HepG2 (cell line): Measurements from ENCODE around the gene CDHR3. TPM values are rescaled to one million over a fixed set of nuclear protein-coding genes. Genes with fewer than 3 reads are reported as not detected.

ENCODE experiments used
- ATAD3A ChIP-seq: sonication (generic); formaldehyde crosslinking; IDR thresholded peaks from 2 replicates; pipeline ENCODE4 v1.4.0; 2020; ENCODE audit warnings: missing genetic modification reagents
- CAMTA2 ChIP-seq: sonication (generic); formaldehyde crosslinking; IDR thresholded peaks from 2 replicates; pipeline ENCODE4 v1.4.0; 2020; ENCODE audit warnings: mild to moderate bottlenecking, missing genetic modification reagents, borderline replicate concordance
- CBFB ChIP-seq: sonication (generic); formaldehyde crosslinking; IDR thresholded peaks from 2 replicates; pipeline ENCODE4 v1.4.0; 2020; ENCODE audit warnings: missing genetic modification reagents
- CTCF ChIP-seq: sonication (generic); formaldehyde crosslinking; IDR thresholded peaks from 2 replicates; pipeline ENCODE4 v1.5.0; 2020; ENCODE audit warnings: mild to moderate bottlenecking, missing genetic modification reagents, moderate library complexity
- ERF ChIP-seq: IDR thresholded peaks from 2 replicates; pipeline ENCODE4 v1.6.1; 2018; ENCODE audit warnings: missing biosample characterization, missing genetic modification reagents
- HDAC2 ChIP-seq: sonication (generic); formaldehyde crosslinking; IDR thresholded peaks from 2 replicates; pipeline ENCODE4 v1.4.0; 2020; ENCODE audit warnings: missing genetic modification reagents
- KDM6A ChIP-seq: IDR thresholded peaks from 2 replicates; pipeline ENCODE4 v1.6.1; 2016; ENCODE audit warnings: low read depth
- LBX2 ChIP-seq: sonication (generic); formaldehyde crosslinking; IDR thresholded peaks from 2 replicates; pipeline ENCODE4 v1.5.0; 2020; ENCODE audit warnings: missing genetic modification reagents, mild to moderate bottlenecking, borderline replicate concordance
- MAX ChIP-seq: IDR thresholded peaks from 2 replicates; pipeline ENCODE4 v1.6.1; 2012; ENCODE audit warnings: inconsistent platforms
- MYC ChIP-seq: sonication (generic); formaldehyde crosslinking; IDR thresholded peaks from 2 replicates; pipeline ENCODE4 v1.9.0; 2021; ENCODE audit warnings: missing genetic modification reagents, borderline replicate concordance
- PATZ1 ChIP-seq: sonication (generic); formaldehyde crosslinking; IDR thresholded peaks from 2 replicates; pipeline ENCODE4 v1.4.0; 2020; ENCODE audit warnings: missing genetic modification reagents
- RAD21 ChIP-seq: fragments of 450-650 bp; formaldehyde crosslinking; IDR thresholded peaks from 2 replicates; pipeline ENCODE4 v1.5.0; 2020; ENCODE audit warnings: mild to moderate bottlenecking
- REPIN1 ChIP-seq: sonication (generic); formaldehyde crosslinking; IDR thresholded peaks from 2 replicates; pipeline ENCODE4 v1.8.0; 2022; ENCODE audit warnings: missing genetic modification reagents, low read depth, mild to moderate bottlenecking, borderline replicate concordance
- SALL1 ChIP-seq: sonication (generic); formaldehyde crosslinking; IDR thresholded peaks from 2 replicates; pipeline ENCODE4 v1.8.0; 2022; ENCODE audit warnings: mild to moderate bottlenecking, missing genetic modification reagents
- STAG1 ChIP-seq: sonication (generic); formaldehyde crosslinking; IDR thresholded peaks from 2 replicates; pipeline ENCODE4 v1.4.0; 2020; ENCODE audit warnings: missing genetic modification reagents
- TAF1 ChIP-seq: sonication (generic); formaldehyde crosslinking; IDR thresholded peaks from 2 replicates; pipeline ENCODE4 v1.4.0; 2020; ENCODE audit warnings: missing genetic modification reagents
- TARDBP ChIP-seq: sonication (generic); formaldehyde crosslinking; IDR thresholded peaks from 2 replicates; pipeline ENCODE4 v1.8.0; 2022; ENCODE audit warnings: mild to moderate bottlenecking, missing genetic modification reagents
- TEAD3 ChIP-seq: optimal IDR thresholded peaks from 2 replicates; pipeline ENCODE3; 2016; ENCODE audit warnings: borderline replicate concordance
- THAP11 ChIP-seq: IDR thresholded peaks from 2 replicates; pipeline ENCODE4 v1.6.1; 2016; ENCODE audit warnings: missing biosample characterization, missing genetic modification reagents
- UBTF ChIP-seq: sonication (generic); formaldehyde crosslinking; IDR thresholded peaks from 2 replicates; pipeline ENCODE4 v1.4.0; 2020; ENCODE audit warnings: mild to moderate bottlenecking, missing genetic modification reagents
- YY1 ChIP-seq: IDR thresholded peaks from 2 replicates; pipeline ENCODE4 v1.6.1; 2011; ENCODE audit warnings: low read length, low read depth, moderate library complexity, mild to moderate bottlenecking; ENCODE audit not compliant: insufficient read depth, insufficient replicate concordance
- ZNF12 ChIP-seq: sonication (generic); formaldehyde crosslinking; IDR thresholded peaks from 2 replicates; pipeline ENCODE4 v1.5.0; 2020; ENCODE audit warnings: missing genetic modification reagents
- ZNF451 ChIP-seq: sonication (generic); formaldehyde crosslinking; IDR thresholded peaks from 2 replicates; pipeline ENCODE4 v1.5.0; 2020; ENCODE audit warnings: mild to moderate bottlenecking, missing genetic modification reagents
- ZNF510 ChIP-seq: sonication (generic); formaldehyde crosslinking; IDR thresholded peaks from 2 replicates; pipeline ENCODE4 v1.4.0; 2020; ENCODE audit warnings: low read depth, mild to moderate bottlenecking, missing genetic modification reagents
- ZNF556 ChIP-seq: sonication (generic); formaldehyde crosslinking; IDR thresholded peaks from 2 replicates; pipeline ENCODE4 v1.4.0; 2020; ENCODE audit warnings: mild to moderate bottlenecking, missing genetic modification reagents, borderline replicate concordance
- polyA plus RNA-seq, 8 experiments: library from polyadenylated mRNA; depleted of rRNA in 3 of 8; stranded (reverse) in 7 of 8; unstranded in 1 of 8; fragments of >200 nt; fragmentation: Illumina TruSeq in 4 of 8; extraction: Trizol in 4 of 8; gene quantifications; 2 replicates each; pipeline versions ENCODE4 v1.2.1 to v1.2.3, GENCODE V29; 2011 to 2016; ENCODE audit warnings: low read depth in 4 of 8, missing spikeins in 1 of 8, mixed read lengths in 1 of 8; ENCODE audit not compliant: insufficient read depth in 1 of 8
- total RNA-seq, 5 experiments: library from RNA; depleted of rRNA; stranded (reverse); fragments of >200 nt; fragmentation: Illumina TruSeq; extraction: Trizol; gene quantifications; 2 replicates each; pipeline ENCODE4 v1.2.3, GENCODE V29; 2016; ENCODE audit warnings: low read depth in 1 of 5

Gene CDHR3
- total and polyA plus RNA-seq, 2 of the 13 experiments (the other 11 are each of a cell fraction or from before 2014, with no cell fraction given) = 6.5 to 11.8 TPM

GRCh38 chr7:106056513-106057203 is 93.6 kb downstream of the CDHR3 start (continued):
- TF ChIP-seq ZNF556 (CRISPR knock-in tag) (0 out of 2 replicates have a peak, but pooled peaks have one; percentile 34), ZNF12 (peak; percentile 68; the same call in 1 of the 2 replicates), UBTF (CRISPR knock-in tag) (no peak), STAG1 (CRISPR knock-in tag) (peak; percentile 94), CAMTA2 (CRISPR knock-in tag) (no peak), MAX (peak; percentile 47; the same call in 1 of the 2 replicates), HDAC2 (CRISPR knock-in tag) (no peak), ZNF451 (0 out of 2 replicates have a peak, but pooled peaks have one; percentile 31), SALL1 (peak; percentile 54; the same call in 1 of the 2 replicates), ZNF510 (CRISPR knock-in tag) (no peak), RAD21 (CRISPR knock-in tag) (peak; percentile 92), KDM6A (no peak), TARDBP (CRISPR knock-in tag) (no peak), TAF1 (CRISPR knock-in tag) (no peak), ERF (CRISPR knock-in tag) (0 out of 2 replicates have a peak, but pooled peaks have one; percentile 47), YY1 (peak; percentile 34), CTCF (peak; percentile 96), THAP11 (no peak), ATAD3A (CRISPR knock-in tag) (no peak), REPIN1 (CRISPR knock-in tag) (peak; percentile 23; the same call in 1 of the 2 replicates), CBFB (CRISPR knock-in tag) (no peak), TEAD3 (CRISPR knock-in tag) (peak; percentile 50), PATZ1 (CRISPR knock-in tag) (0 out of 2 replicates have a peak, but pooled peaks have one; percentile 10), MYC (peak; percentile 58; the same call in 1 of the 2 replicates), LBX2 (CRISPR knock-in tag) (no peak)
- TF ChIP-seq, all 625 proteins: peak for 22
